Right atrium auricular region (tissue), 2 donors: ENCODE data around the gene TBC1D5. TPM values are rescaled to one million over a fixed set of nuclear protein-coding genes. Genes with fewer than 3 reads are reported as not detected.

Experiments
- DNase-seq: peaks from one replicate; pipeline ENCODE4 v3.0.0-alpha.2; 2019; ENCODE audit warnings: low spot score
- H3K27ac ChIP-seq, 2 donors: fragments of 200-600 bp; sonication (generic); 1 replicate in 1 of 2; 2 replicates in 1 of 2; pipeline ENCODE4 v1.5.1; 2016 to 2019
- H3K27me3 ChIP-seq, 2 donors: fragments of 200-600 bp; sonication (generic); one replicate each; pipeline versions ENCODE4 v1.5.1 to v1.6.0; 2017 to 2019
- H3K36me3 ChIP-seq: fragments of 200-600 bp; sonication (generic); one replicate; pipeline ENCODE4 v1.5.1; 2016
- H3K4me1 ChIP-seq, 2 donors: fragments of 200-600 bp; sonication (generic); one replicate each; pipeline versions ENCODE4 v1.5.1 to v1.6.0; 2017 to 2019
- H3K4me3 ChIP-seq, 2 donors: fragments of 200-600 bp; sonication (generic); 1 replicate in 1 of 2; 2 replicates in 1 of 2; pipeline ENCODE4 v1.5.1; 2017 to 2019; ENCODE audit warnings: mild to moderate bottlenecking in 1 of 2, moderate library complexity in 1 of 2
- H3K9me3 ChIP-seq, 2 donors: fragments of 200-600 bp; sonication (generic); one replicate each; pipeline ENCODE4 v1.5.1; 2019
- total RNA-seq, 2 donors: library from RNA; depleted of rRNA; stranded (reverse); fragments of >200 nt; gene quantifications; one replicate each; pipeline ENCODE4 v1.1.0, GENCODE V29; 2016
- TF ChIP-seq, protein P1 (sequence below), 2 donors: fragments of 200-600 bp; sonication (generic); IDR thresholded peaks; one replicate each; pipeline ENCODE4 v1.5.1; 2019; ENCODE audit warnings: antibody characterized with exemption in 2 of 2

TBC1D5 gene
- total RNA-seq, 2 donors from 2014 or later: 35.2 to 40.2 TPM

DNA sequence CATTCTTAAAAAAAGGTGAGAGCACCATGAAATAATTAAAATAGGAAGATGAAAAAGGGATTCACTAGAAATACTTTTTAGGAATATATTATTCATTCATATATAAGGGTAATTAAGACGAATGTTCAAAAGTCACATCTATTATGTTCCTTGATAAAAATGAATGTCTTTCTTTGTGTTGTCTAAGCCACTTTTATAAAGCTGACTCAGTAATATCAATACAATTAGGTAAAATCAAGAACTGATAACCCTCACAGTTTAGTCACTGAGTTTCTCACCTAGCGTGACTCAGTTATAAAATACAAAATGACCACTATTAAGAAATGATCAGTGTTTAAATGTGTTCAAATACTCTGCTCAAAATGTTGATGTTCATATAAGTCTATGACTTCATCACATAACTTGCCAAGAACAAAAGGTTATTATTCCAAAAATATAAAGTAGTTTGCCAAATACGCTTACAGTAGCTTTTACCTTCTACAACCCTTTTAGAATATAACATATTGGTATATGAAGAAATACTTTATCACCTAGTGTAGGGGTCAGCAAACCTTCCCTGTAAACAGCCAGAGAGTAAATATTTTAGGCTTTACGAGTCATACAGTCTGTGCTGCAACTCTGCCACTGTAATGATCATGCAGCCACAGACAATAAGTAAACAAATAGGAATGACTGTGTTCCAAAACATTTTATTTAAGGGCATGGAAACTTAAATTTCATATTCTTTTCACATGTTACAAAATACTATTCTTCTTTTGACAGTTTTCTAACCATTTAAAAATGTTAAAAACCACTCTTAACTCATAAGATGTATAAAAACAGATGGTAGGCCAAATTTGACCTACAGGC lies 369.8 kb downstream of the TBC1D5 start:
- H3K36me3 ChIP-seq: peaks cover 5% of the 10 kb centered on the region
- no peak for DNase-seq
- H3K4me3 ChIP-seq: no peak overlapping the region
- H3K9me3 ChIP-seq: no peaks in the 10 kb centered on the region
- no peaks in the 10 kb centered on the region for H3K4me1 ChIP-seq
- H3K27ac ChIP-seq: no peak overlapping the region
- no peaks in the 10 kb centered on the region for H3K27me3 ChIP-seq
- TF ChIP-seq, protein P1, sequence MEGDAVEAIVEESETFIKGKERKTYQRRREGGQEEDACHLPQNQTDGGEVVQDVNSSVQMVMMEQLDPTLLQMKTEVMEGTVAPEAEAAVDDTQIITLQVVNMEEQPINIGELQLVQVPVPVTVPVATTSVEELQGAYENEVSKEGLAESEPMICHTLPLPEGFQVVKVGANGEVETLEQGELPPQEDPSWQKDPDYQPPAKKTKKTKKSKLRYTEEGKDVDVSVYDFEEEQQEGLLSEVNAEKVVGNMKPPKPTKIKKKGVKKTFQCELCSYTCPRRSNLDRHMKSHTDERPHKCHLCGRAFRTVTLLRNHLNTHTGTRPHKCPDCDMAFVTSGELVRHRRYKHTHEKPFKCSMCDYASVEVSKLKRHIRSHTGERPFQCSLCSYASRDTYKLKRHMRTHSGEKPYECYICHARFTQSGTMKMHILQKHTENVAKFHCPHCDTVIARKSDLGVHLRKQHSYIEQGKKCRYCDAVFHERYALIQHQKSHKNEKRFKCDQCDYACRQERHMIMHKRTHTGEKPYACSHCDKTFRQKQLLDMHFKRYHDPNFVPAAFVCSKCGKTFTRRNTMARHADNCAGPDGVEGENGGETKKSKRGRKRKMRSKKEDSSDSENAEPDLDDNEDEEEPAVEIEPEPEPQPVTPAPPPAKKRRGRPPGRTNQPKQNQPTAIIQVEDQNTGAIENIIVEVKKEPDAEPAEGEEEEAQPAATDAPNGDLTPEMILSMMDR (IDR thresholded peaks at IDR 0.05): no peak

DNA sequence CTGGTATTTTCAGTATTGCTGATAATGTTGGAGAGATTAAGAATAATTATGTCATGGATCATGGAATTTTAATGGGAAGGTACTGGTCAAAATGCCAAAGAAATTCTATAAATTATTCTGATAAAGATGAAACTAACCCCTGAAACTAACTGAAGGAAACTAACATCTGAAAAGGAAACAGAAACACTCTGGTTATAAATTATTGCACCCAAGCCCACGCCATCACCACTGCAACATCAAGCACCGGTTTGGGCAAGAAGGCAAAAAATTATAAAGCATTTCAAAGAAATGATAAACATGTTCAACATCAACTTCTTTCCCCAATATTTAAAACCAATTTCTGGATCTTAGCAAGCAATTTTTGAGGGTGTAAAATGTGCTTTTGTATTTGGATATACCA lies 372.5 kb downstream of the TBC1D5 start:
- TF ChIP-seq, protein P1 (IDR thresholded peaks at IDR 0.05): no peak
- peaks cover 5% of the 10 kb centered on the region for H3K36me3 ChIP-seq
- no peak overlapping the region for H3K4me3 ChIP-seq
- H3K27ac ChIP-seq: no peak overlapping the region
- no peaks in the 10 kb centered on the region for H3K27me3 ChIP-seq
- no peaks in the 10 kb centered on the region for H3K4me1 ChIP-seq
- no peaks in the 10 kb centered on the region for H3K9me3 ChIP-seq
- no peak for DNase-seq

DNA sequence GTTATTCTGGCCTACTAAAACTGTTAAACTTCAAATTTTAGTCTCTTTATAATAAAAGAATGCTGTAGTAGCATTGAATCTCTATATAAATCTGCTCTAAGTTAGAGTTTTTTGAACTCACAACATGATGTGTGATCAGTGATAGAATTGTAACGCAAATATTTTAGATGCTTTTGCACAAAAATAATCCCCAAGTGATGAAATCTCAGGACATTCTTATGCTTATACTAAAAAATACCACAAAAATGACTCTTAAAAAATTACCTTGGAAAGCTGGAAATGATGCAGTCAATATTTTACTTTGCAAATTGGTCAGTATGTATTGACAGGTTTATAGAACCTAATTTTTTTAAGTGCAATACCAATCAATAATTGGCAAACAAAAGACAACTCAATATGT lies 375.3 kb downstream of the TBC1D5 start:
- no peaks in the 10 kb centered on the region for H3K27me3 ChIP-seq
- H3K4me3 ChIP-seq: no peak overlapping the region
- peaks cover 5% of the 10 kb centered on the region for H3K36me3 ChIP-seq
- no peak for DNase-seq
- TF ChIP-seq, protein P1 (IDR thresholded peaks at IDR 0.05): no peak
- no peaks in the 10 kb centered on the region for H3K4me1 ChIP-seq
- H3K9me3 ChIP-seq: no peaks in the 10 kb centered on the region
- H3K27ac ChIP-seq: no peak overlapping the region

DNA sequence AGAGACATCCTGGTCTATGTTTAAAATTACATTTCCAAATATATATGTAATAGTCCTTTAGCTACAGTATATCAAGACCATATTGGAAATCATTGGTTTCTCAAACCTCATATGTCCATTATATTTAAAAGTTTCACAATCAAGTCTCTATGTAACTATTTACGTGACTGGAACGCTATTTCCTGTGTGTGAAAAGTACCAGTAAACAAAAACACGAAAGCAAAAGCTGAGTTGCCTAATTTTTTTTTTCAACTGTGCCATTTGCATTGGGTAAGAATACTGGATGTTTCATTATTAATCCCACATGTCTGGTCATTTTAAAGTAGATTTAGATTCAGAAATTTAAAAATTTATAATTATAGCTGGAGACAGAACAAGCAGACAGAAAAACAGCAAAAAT lies 381.4 kb downstream of the TBC1D5 start:
- no peak for DNase-seq
- Histone ChIP-seq H3K36me3 (no peaks in the 10 kb centered on the region), H3K27me3 (no peaks in the 10 kb centered on the region), H3K27ac (no peak overlapping the region), H3K4me3 (no peak overlapping the region), H3K4me1 (no peaks in the 10 kb centered on the region), H3K9me3 (no peaks in the 10 kb centered on the region)
- TF ChIP-seq, protein P1 (IDR thresholded peaks at IDR 0.05): no peak

DNA sequence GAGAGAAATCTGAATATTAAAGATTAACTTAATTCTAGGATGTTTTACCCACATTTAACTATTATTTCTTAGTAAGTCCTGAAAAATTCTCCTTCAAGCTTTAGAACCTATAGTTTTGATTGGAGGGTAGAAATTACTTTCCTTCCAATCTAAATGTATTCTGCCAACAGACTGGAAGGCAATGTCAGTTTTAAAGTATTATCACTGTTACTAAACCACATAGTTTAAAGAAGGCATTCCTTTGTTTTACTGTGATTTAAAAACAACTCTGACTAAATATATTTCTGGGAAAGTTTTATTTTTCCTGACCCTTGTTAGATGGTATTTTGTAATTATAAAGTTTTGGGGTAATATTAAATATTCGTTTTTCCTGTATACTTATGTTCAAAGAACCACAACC lies 382.5 kb downstream of the TBC1D5 start:
- Histone ChIP-seq H3K4me3 (no peak overlapping the region), H3K36me3 (no peaks in the 10 kb centered on the region), H3K27ac (no peak overlapping the region), H3K4me1 (no peaks in the 10 kb centered on the region), H3K9me3 (no peaks in the 10 kb centered on the region), H3K27me3 (no peaks in the 10 kb centered on the region)
- TF ChIP-seq, protein P1 (IDR thresholded peaks at IDR 0.05): no peak
- no peak for DNase-seq
